Measurements from ENCODE around the gene RAD21L1. TPM values are rescaled to one million over a fixed set of nuclear protein-coding genes. Genes with fewer than 3 reads are reported as not detected.
"Not testable (repeated sequence)": the region's sequence is repeated elsewhere in the genome, so short reads cannot be mapped to it uniquely, and the experiment has no call there.

Gene RAD21L1
- total and polyA plus RNA-seq, 2 donors (not counting 1 experiment from before 2014, with no cell fraction given) = 0.16 to 0.50 TPM

GRCh38 chr20:1247689-1248088 is 21.8 kb downstream of the RAD21L1 start:
- no peaks in the 10 kb centered on the region for H3K9me3 ChIP-seq (ENCODE audit: control insufficient read depth, insufficient read depth, low read depth, low read length)

GRCh38 chr20:1250282-1250681 is 24.4 kb downstream of the RAD21L1 start:
- H3K36me3 ChIP-seq (ENCODE audit: control insufficient read depth, insufficient read depth, low read length); H3K27me3 ChIP-seq (ENCODE audit: control insufficient read depth, insufficient read depth, low read length); H3K9me3 ChIP-seq (ENCODE audit: control insufficient read depth, insufficient read depth, low read depth, low read length); H3K4me2 ChIP-seq (ENCODE audit: extremely low read depth, insufficient read depth, low read length); H3K9ac ChIP-seq (ENCODE audit: insufficient read depth, low read length); H2AFZ ChIP-seq (ENCODE audit: low read length); H3K4me3 ChIP-seq (replicated peaks in 1 of 4; ENCODE audit: control extremely low read depth in 1 of 4, insufficient read depth in 1 of 4, low read depth in 3 of 4, low read length in 4 of 4); H3K4me1 ChIP-seq (ENCODE audit: control insufficient read depth, extremely low read depth, insufficient read depth, low read length); H3K27ac ChIP-seq (ENCODE audit: insufficient read depth, low read length); DNase-seq (ENCODE audit: low read depth in 2 of 2); H3K79me2 ChIP-seq (ENCODE audit: control insufficient read depth, insufficient read depth, low read length); H4K20me1 ChIP-seq (ENCODE audit: control insufficient read depth, extremely low read depth, insufficient read depth, low read length): not testable (repeated sequence)

More at GRCh38 chr20:1247689-1248088, 21.8 kb downstream of the RAD21L1 start:
- no peaks in the 10 kb centered on the region for H3K79me2 ChIP-seq (ENCODE audit: control insufficient read depth, insufficient read depth, low read length)
- no peak overlapping the region for H3K4me2 ChIP-seq (ENCODE audit: extremely low read depth, insufficient read depth, low read length)
- no peak overlapping the region for H3K9ac ChIP-seq (ENCODE audit: insufficient read depth, low read length)
- H3K27me3 ChIP-seq (ENCODE audit: control insufficient read depth, insufficient read depth, low read length) = peaks cover 5% of the 10 kb centered on the region
- H3K27ac ChIP-seq (ENCODE audit: insufficient read depth, low read length) = no peak overlapping the region
- TF ChIP-seq, protein P1, sequence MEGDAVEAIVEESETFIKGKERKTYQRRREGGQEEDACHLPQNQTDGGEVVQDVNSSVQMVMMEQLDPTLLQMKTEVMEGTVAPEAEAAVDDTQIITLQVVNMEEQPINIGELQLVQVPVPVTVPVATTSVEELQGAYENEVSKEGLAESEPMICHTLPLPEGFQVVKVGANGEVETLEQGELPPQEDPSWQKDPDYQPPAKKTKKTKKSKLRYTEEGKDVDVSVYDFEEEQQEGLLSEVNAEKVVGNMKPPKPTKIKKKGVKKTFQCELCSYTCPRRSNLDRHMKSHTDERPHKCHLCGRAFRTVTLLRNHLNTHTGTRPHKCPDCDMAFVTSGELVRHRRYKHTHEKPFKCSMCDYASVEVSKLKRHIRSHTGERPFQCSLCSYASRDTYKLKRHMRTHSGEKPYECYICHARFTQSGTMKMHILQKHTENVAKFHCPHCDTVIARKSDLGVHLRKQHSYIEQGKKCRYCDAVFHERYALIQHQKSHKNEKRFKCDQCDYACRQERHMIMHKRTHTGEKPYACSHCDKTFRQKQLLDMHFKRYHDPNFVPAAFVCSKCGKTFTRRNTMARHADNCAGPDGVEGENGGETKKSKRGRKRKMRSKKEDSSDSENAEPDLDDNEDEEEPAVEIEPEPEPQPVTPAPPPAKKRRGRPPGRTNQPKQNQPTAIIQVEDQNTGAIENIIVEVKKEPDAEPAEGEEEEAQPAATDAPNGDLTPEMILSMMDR (conservative IDR thresholded peaks at IDR 0.05 in 1 of 2, IDR thresholded peaks at IDR 0.05 in 1 of 2; ENCODE audit: low read depth in 1 of 2, low read length in 2 of 2) = no peak
- TF ChIP-seq EZH2 (IDR thresholded peaks at IDR 0.05; ENCODE audit: low read length, missing control alignments) = no peak
- no peak overlapping the region for H2AFZ ChIP-seq (ENCODE audit: low read length)
- H4K20me1 ChIP-seq (ENCODE audit: control insufficient read depth, extremely low read depth, insufficient read depth, low read length) = no peaks in the 10 kb centered on the region
- no peaks in the 10 kb centered on the region for H3K4me1 ChIP-seq (ENCODE audit: control insufficient read depth, extremely low read depth, insufficient read depth, low read length)
- no peak for DNase-seq (ENCODE audit: low read depth in 2 of 2)
- H3K36me3 ChIP-seq (ENCODE audit: control insufficient read depth, insufficient read depth, low read length) = no peaks in the 10 kb centered on the region
- no peak overlapping the region for H3K4me3 ChIP-seq (replicated peaks in 1 of 4; ENCODE audit: control extremely low read depth in 1 of 4, insufficient read depth in 1 of 4, low read depth in 3 of 4, low read length in 4 of 4)

GRCh38 chr20:1252416-1252815 is 26.6 kb downstream of the RAD21L1 start:
- H3K4me3 ChIP-seq (replicated peaks in 1 of 4; ENCODE audit: control extremely low read depth in 1 of 4, insufficient read depth in 1 of 4, low read depth in 3 of 4, low read length in 4 of 4) = no peak overlapping the region
- DNase-seq (ENCODE audit: low read depth in 2 of 2) = no peak
- no peak overlapping the region for H2AFZ ChIP-seq (ENCODE audit: low read length)
- no peaks in the 10 kb centered on the region for H3K9me3 ChIP-seq (ENCODE audit: control insufficient read depth, insufficient read depth, low read depth, low read length)
- H3K27ac ChIP-seq (ENCODE audit: insufficient read depth, low read length) = no peak overlapping the region
- no peak overlapping the region for H3K4me2 ChIP-seq (ENCODE audit: extremely low read depth, insufficient read depth, low read length)
- no peaks in the 10 kb centered on the region for H3K4me1 ChIP-seq (ENCODE audit: control insufficient read depth, extremely low read depth, insufficient read depth, low read length)
- H3K36me3 ChIP-seq (ENCODE audit: control insufficient read depth, insufficient read depth, low read length) = no peaks in the 10 kb centered on the region
- TF ChIP-seq EZH2 (IDR thresholded peaks at IDR 0.05; ENCODE audit: low read length, missing control alignments) = no peak
- TF ChIP-seq, protein P1 (conservative IDR thresholded peaks at IDR 0.05 in 1 of 2, IDR thresholded peaks at IDR 0.05 in 1 of 2; ENCODE audit: low read depth in 1 of 2, low read length in 2 of 2) = no peak
- H3K27me3 ChIP-seq (ENCODE audit: control insufficient read depth, insufficient read depth, low read length) = peaks cover 5% of the 10 kb centered on the region
- no peaks in the 10 kb centered on the region for H3K79me2 ChIP-seq (ENCODE audit: control insufficient read depth, insufficient read depth, low read length)
- no peak overlapping the region for H3K9ac ChIP-seq (ENCODE audit: insufficient read depth, low read length)
- H4K20me1 ChIP-seq (ENCODE audit: control insufficient read depth, extremely low read depth, insufficient read depth, low read length) = no peaks in the 10 kb centered on the region

Measured in fibroblast of lung (primary cell).